Mucosa of rectum (tissue), 2 donors: ENCODE results near the gene EPB41L1.

Experiments used
- H3K27ac ChIP-seq, 2 donors: one replicate each; pipeline ENCODE4 v1.7.0; 2013; ENCODE audit warnings: inconsistent platforms in 2 of 2, low read depth in 2 of 2, low read length in 2 of 2
- H3K27me3 ChIP-seq, 2 donors: one replicate each; pipeline ENCODE4 v1.7.0; 2013; ENCODE audit warnings: low read length in 2 of 2; ENCODE audit not compliant: control insufficient read depth in 2 of 2, insufficient read depth in 2 of 2
- H3K36me3 ChIP-seq, 2 donors: one replicate each; pipeline ENCODE4 v1.7.0; 2013; ENCODE audit warnings: low read length in 2 of 2; ENCODE audit not compliant: control insufficient read depth in 2 of 2, insufficient read depth in 2 of 2
- H3K4me1 ChIP-seq, 2 donors: one replicate each; pipeline ENCODE4 v1.7.0; 2013; ENCODE audit warnings: low read length in 2 of 2, mild to moderate bottlenecking in 1 of 2; ENCODE audit not compliant: control insufficient read depth in 2 of 2, insufficient read depth in 2 of 2
- H3K4me3 ChIP-seq, 2 donors: one replicate each; pipeline ENCODE4 v1.7.0; 2013; ENCODE audit warnings: low read length in 2 of 2
- H3K9ac ChIP-seq, 2 donors: one replicate each; pipeline ENCODE4 v1.7.0; 2013; ENCODE audit warnings: low read length in 2 of 2, low read depth in 1 of 2, mild to moderate bottlenecking in 1 of 2
- H3K9me3 ChIP-seq, 2 donors: one replicate each; pipeline ENCODE4 v1.7.0; 2013; ENCODE audit warnings: low read length in 2 of 2; ENCODE audit not compliant: control insufficient read depth in 2 of 2
- donor health status: healthy.
- donor health status: Normal muscosa, but diverticular disease.

Gene EPB41L1

DNA sequence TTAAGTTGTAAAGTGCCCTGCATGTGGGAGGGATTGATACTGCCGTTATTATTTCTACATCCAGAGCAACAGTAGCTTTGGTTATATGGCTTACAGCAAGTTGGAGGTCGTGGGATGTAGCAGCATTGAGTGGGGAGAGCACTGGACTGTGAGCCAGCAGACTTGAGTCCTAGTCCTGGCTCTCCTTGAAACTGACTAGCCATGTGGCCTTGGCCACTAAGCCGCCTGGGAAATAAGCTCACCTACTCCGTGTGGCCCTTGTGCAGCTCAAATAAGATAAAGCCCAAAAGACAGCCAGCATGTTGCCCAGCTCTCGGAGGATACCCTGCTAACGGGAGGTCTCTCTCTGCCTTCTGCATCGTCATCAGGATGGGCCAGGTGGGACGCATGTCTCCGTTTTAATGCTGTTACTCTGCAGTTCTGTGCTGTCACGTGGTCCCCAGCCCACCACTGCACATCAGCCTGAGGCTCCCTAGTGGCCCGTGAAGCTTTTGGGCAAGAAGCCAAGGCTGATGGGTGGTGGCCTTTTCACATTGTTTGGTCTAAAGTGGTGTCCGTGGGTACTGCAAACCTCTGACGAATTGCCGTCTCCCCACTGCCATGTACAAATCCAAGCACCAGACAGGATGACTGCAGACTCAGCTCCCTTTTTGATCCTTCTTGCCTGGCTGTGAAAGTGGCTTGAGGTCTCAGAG is 7.9 kb downstream of the EPB41L1 start:
- Histone ChIP-seq H3K4me3 (no peak overlapping the region), H3K27ac (no peak overlapping the region), H3K36me3 (peaks cover 0 to 2% of the 10 kb centered on the region in 2 donors), H3K4me1 (no peaks in the 10 kb centered on the region), H3K27me3 (no peaks in the 10 kb centered on the region), H3K9me3 (no peaks in the 10 kb centered on the region), H3K9ac (no peak overlapping the region)

DNA sequence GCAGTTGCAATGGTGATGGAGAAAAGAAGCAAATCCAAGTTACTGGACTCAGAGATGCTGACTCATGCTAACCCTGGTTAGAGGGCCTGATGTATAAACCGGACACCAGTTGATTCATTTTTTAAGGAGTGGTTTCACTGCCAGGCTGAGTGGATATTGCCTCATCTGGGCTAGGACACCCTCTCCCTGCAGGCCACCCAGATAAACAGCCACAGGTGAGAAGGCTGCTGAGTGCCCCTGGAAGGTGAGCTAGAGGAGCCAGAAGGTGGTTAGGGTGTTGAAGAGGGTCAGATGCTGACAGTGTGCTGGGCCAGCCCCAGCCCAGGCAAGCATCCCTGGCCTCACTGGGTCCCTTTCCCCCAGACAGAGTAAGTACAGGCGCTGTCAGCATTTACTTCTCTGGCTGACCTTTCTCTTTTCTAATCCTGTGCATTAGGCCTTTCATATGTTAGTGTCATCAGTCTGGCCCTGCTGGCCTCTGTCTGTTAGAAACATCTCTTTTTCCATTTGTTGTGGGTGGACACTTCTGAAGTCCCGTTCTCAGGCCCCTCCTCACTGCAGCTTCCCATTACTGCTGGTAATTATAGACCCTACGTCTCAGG is 13.5 kb downstream of the EPB41L1 start:
- Histone ChIP-seq H3K9ac (no peak overlapping the region), H3K27ac (no peak overlapping the region), H3K36me3 (no peaks in the 10 kb centered on the region), H3K4me3 (no peak overlapping the region), H3K4me1 (no peaks in the 10 kb centered on the region), H3K9me3 (no peaks in the 10 kb centered on the region), H3K27me3 (no peaks in the 10 kb centered on the region)

DNA sequence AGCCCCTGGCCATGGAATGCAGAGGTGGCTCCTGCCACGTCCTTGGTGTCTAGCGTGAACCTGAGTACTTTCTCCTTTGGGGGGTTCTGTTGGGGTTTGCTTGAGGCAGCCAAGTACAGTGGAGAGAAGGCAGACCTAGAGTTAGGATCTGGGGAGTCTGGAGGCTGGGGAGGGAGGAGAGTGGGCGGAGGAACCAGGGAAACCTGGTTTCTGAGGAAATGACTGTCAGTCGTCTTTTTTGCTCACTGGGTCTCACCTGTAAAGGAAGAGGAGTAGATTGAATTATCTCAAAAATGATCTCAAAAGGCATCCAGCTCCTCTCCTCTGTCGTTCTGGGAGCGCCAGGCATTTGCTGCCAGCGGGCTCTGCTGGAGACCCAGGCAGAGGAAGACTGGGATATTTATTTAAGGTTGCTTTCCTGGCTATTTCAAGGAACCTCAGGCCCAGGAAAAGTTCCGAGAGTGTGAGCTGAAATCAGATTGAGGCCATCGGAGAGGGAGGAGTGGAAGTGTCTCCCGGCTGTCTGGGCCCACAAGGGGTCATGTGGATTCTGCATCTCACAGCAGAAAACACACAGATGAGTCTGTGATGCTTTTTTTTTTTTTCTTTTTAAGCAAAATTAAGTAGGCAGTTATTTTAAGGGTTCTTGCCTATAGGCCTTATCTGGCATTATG is 16.1 kb downstream of the EPB41L1 start:
- Histone ChIP-seq H3K4me1 (no peaks in the 10 kb centered on the region), H3K4me3 (no peak overlapping the region), H3K9ac (no peak overlapping the region), H3K9me3 (no peaks in the 10 kb centered on the region), H3K27me3 (no peaks in the 10 kb centered on the region), H3K36me3 (peaks cover 2 to 5% of the 10 kb centered on the region in 2 donors), H3K27ac (no peak overlapping the region)

DNA sequence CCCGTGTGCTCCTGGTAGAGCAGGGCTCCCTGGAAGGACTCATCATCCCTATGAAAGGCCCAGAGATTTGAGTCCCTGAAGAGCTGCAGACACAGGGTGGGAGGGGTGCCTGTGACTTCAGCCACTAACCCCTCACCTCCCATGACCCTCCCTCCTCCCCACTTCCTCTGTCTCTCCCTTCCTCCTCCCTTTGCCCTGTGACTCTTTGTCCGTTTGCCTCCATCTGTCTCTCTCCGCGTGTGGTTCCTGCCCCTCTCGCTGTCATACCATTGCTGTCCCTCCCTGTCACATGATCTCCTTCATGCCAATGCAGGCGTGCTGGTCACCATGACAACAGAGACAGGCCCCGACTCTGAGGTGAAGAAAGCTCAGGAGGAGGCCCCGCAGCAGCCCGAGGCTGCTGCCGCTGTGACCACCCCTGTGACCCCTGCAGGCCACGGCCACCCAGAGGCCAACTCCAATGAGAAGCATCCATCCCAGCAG is 19.0 kb downstream of the EPB41L1 start:
- Histone ChIP-seq H3K9ac (no peak overlapping the region), H3K4me1 (no peaks in the 10 kb centered on the region), H3K27ac (no peak overlapping the region), H3K36me3 (peaks cover 11 to 20% of the 10 kb centered on the region in 2 donors), H3K4me3 (no peak overlapping the region), H3K27me3 (no peaks in the 10 kb centered on the region), H3K9me3 (no peaks in the 10 kb centered on the region)

DNA sequence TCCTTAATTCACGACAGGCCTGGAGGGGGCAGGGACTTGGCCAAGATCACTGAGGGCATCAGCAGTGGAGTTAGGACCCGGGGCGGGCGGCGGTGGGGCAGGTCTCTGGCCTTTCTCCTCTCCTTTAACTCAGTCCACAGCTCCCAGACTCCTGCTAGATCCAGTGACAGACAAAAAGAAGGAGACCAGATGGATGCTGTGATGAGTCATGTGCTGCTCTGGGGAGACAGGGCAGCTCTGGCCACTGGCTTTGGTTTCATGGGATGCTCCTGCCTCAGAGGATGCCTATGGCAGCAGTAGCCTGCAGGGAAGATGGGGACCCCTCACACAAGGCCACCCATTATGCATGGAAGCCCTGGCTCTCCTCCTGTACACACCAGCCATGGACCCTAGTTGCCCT is 20.5 kb downstream of the EPB41L1 start:
- H3K36me3 ChIP-seq, result peaks cover 17 to 31% of the 10 kb centered on the region in 2 donors
- H3K4me3 ChIP-seq, result no peak overlapping the region
- H3K9me3 ChIP-seq, result no peaks in the 10 kb centered on the region
- no peak overlapping the region for H3K9ac ChIP-seq
- no peaks in the 10 kb centered on the region for H3K27me3 ChIP-seq
- no peak overlapping the region for H3K27ac ChIP-seq
- H3K4me1 ChIP-seq, result no peaks in the 10 kb centered on the region

DNA sequence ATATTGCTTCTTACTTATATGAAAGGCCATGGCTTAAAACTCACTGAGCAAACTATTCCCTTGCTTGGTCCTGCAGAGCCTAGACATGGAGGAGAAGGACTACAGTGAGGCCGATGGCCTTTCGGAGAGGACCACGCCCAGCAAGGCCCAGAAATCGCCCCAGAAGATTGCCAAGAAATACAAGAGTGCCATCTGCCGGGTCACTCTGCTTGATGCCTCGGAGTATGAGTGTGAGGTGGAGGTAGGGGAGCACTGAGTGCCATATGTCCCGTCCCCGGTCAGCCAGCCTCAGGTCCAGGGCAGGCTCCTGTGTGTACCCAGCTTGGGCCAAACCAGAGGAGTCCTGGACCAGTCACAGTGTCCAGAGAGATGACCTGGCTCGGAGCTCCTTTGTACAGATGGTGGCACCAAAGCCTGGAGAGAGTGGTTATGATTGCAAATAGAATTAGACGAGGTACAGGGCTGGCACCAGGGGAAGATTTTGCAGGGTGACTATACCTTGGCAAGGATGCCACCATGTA is 21.0 kb downstream of the EPB41L1 start:
- H3K27ac ChIP-seq, result no peak overlapping the region
- H3K36me3 ChIP-seq, result peaks cover 22 to 31% of the 10 kb centered on the region in 2 donors
- H3K9me3 ChIP-seq, result no peaks in the 10 kb centered on the region

DNA sequence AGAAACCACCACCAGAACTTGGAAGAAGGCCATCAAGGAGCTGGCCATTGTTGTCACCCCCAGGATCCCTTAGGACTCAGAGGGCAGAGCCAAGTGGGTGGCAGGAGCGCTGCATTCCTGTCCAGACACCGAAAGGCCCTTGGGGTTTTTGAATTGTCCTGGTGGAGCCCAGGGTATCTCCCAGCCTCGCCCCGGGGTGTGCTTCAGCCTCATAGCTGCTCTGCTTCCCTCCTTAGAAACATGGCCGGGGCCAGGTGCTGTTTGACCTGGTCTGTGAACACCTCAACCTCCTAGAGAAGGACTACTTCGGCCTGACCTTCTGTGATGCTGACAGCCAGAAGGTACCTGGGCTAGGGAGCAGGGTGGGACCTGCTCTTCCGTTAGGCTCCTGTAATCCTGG is 23.2 kb downstream of the EPB41L1 start:
- H3K9me3 ChIP-seq, result no peaks in the 10 kb centered on the region
- H3K27ac ChIP-seq, result no peak overlapping the region
- no peak overlapping the region for H3K4me3 ChIP-seq
- H3K27me3 ChIP-seq, result no peaks in the 10 kb centered on the region
- peaks cover 25 to 45% of the 10 kb centered on the region in 2 donors for H3K36me3 ChIP-seq
- H3K4me1 ChIP-seq, result no peaks in the 10 kb centered on the region
- no peak overlapping the region for H3K9ac ChIP-seq

More for the DNA sequence above, 21.0 kb downstream of the EPB41L1 start:
- Histone ChIP-seq H3K4me1 (no peaks in the 10 kb centered on the region), H3K4me3 (no peak overlapping the region), H3K27me3 (no peaks in the 10 kb centered on the region), H3K9ac (no peak overlapping the region)

DNA sequence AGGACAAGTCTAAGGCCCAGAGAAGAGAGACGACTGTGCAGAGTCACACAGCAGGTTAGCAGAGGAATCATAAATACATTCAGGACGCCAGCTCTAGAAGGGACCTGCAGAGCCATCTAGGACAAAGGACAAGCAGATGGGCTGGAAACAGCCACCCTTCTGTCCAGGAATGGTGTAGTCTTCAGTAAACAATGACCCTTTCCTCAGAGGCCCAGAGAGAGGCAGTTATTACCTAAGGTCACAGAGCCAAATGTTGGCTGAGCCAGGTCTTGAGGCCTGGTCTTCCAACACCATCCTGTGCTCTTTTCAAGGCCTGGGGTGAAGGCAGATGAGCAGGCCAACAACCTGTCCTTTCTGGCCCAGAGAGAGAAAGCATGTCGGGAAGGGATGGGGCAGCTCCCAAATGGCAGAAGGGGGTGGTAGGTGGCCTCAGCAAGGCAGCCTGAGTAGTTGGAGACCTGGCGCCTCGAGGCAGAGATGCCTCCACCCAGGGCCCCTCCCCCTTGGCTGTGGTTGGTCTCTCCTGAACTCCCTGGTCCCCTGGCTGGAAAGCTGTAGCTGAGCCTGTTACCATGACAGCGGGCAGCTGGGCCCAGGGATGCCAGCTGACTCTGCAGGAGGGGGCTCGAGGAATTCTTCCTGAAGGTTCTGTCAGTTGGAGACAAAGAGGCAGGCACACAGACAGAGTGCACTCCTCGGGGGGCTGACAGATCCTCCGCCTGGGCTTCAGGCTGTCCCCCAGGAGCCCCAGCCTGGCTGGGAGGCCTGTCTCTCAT is 24.8 kb downstream of the EPB41L1 start:
- H3K27me3 ChIP-seq, result no peaks in the 10 kb centered on the region
- H3K9ac ChIP-seq, result no peak overlapping the region
- no peak overlapping the region for H3K27ac ChIP-seq
- no peak overlapping the region for H3K4me3 ChIP-seq
- H3K4me1 ChIP-seq, result no peaks in the 10 kb centered on the region
- no peaks in the 10 kb centered on the region for H3K9me3 ChIP-seq
- H3K36me3 ChIP-seq, result peaks cover 27 to 54% of the 10 kb centered on the region in 2 donors

DNA sequence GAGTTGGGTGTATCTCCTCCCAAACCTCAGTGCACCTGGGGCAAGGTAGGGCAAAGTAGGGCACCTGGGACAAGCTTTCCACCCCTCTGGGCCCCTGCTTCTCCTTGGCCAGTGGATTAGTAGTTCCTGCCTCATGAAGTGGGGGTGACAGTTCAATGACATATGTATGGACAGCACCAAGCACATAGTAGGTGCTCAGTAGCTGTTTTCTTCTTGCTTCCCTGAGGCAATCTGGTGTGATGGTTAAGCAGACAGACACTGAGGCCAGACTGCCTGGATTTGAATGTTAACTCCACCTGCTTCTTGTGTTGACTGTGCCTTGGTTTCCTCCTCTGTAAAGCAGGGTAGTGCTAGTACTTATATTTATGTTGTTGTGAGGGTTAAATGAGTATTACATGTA is 25.8 kb downstream of the EPB41L1 start:
- Histone ChIP-seq H3K36me3 (peaks cover 24 to 56% of the 10 kb centered on the region in 2 donors), H3K27ac (no peak overlapping the region), H3K9ac (no peak overlapping the region)

More for the DNA sequence above, 25.8 kb downstream of the EPB41L1 start:
- Histone ChIP-seq H3K4me3 (no peak overlapping the region), H3K4me1 (no peaks in the 10 kb centered on the region), H3K27me3 (no peaks in the 10 kb centered on the region), H3K9me3 (no peaks in the 10 kb centered on the region)
